Measurements from ENCODE around the gene MRPS22.
A peak's percentile ranks its signal among the peaks of the same experiment; 100 is the strongest.

The MRPS22 gene

GRCh38 chr3:139309061-139309591 is 34.7 kb upstream of the MRPS22 start:
- CTCF ChIA-PET = interaction anchor here (14.4 kb wide), 1 partner anchor 198 kb away, joined by 127 read pairs; no protein-coding TSS in a partner anchor
- no peak for DNase-seq (ENCODE audit: low read depth, low spot score)
- POLR2A ChIA-PET = no interaction called here
- no peak overlapping the region for H3K4me3 ChIP-seq (ENCODE audit: low read depth, low read length)
- no peak for TF ChIP-seq CTCF (IDR thresholded peaks at IDR 0.05; ENCODE audit: insufficient read depth, low read length, missing control alignments)

- CTCF ChIA-PET = interaction anchor here (1.4 to 14.4 kb wide), 3 partner anchors 19 to 715 kb away, joined by 5 to 127 read pairs (median 8); partner anchors contain the start of gene CEP70
- POLR2A ChIA-PET = interaction anchor here (2.0 kb wide), 1 partner anchor 8 kb away, joined by 21 read pairs; no protein-coding TSS in a partner anchor
- no peak for DNase-seq (ENCODE audit: low read depth, low spot score)
- no peak overlapping the region for H3K4me3 ChIP-seq (ENCODE audit: low read depth, low read length)
- TF ChIP-seq CTCF (IDR thresholded peaks at IDR 0.05; ENCODE audit: insufficient read depth, low read length, missing control alignments) = no peak
Measured at GRCh38 chr3:139309880-139310279, 33.9 kb upstream of the MRPS22 start.

GRCh38 chr3:139310474-139310933 is 33.3 kb upstream of the MRPS22 start:
- DNase-seq (ENCODE audit: low read depth, low spot score) = peak; percentile 78
- POLR2A ChIA-PET = interaction anchor here (2.0 kb wide), 1 partner anchor 8 kb away, joined by 21 read pairs; no protein-coding TSS in a partner anchor
- TF ChIP-seq CTCF (IDR thresholded peaks at IDR 0.05; ENCODE audit: insufficient read depth, low read length, missing control alignments) = no peak
- CTCF ChIA-PET = interaction anchor here (0.8 to 14.4 kb wide), 6 partner anchors 8 to 716 kb away, joined by 3 to 127 read pairs (median 6); partner anchors contain the start of gene CEP70
- no peak overlapping the region for H3K4me3 ChIP-seq (ENCODE audit: low read depth, low read length)

- POLR2A ChIA-PET = interaction anchor here (2.0 kb wide), 1 partner anchor 9 kb away, joined by 21 read pairs; no protein-coding TSS in a partner anchor
- no peak for DNase-seq (ENCODE audit: low read depth, low spot score)
- no peak for TF ChIP-seq CTCF (IDR thresholded peaks at IDR 0.05; ENCODE audit: insufficient read depth, low read length, missing control alignments)
- H3K4me3 ChIP-seq (ENCODE audit: low read depth, low read length) = no peak overlapping the region
- CTCF ChIA-PET = interaction anchor here (1.2 to 14.4 kb wide), 5 partner anchors 8 to 200 kb away, joined by 3 to 127 read pairs (median 6); no protein-coding TSS in a partner anchor
Measured at GRCh38 chr3:139311557-139311956, 32.3 kb upstream of the MRPS22 start.

- CTCF ChIA-PET = interaction anchor here (1.2 to 14.4 kb wide), 5 partner anchors 17 to 376 kb away, joined by 3 to 127 read pairs (median 4); no protein-coding TSS in a partner anchor
- no peak for DNase-seq (ENCODE audit: low read depth, low spot score)
- TF ChIP-seq CTCF (IDR thresholded peaks at IDR 0.05; ENCODE audit: insufficient read depth, low read length, missing control alignments) = no peak
- H3K4me3 ChIP-seq (ENCODE audit: low read depth, low read length) = no peak overlapping the region
- POLR2A ChIA-PET = interaction anchor here (1.6 kb wide), 1 partner anchor 10 kb away, joined by 10 read pairs; no protein-coding TSS in a partner anchor
Measured at GRCh38 chr3:139312416-139312815, 31.4 kb upstream of the MRPS22 start.

- no peak for TF ChIP-seq CTCF (IDR thresholded peaks at IDR 0.05; ENCODE audit: insufficient read depth, low read length, missing control alignments)
- POLR2A ChIA-PET = interaction anchor here (1.6 kb wide), 1 partner anchor 11 kb away, joined by 10 read pairs; no protein-coding TSS in a partner anchor
- DNase-seq (ENCODE audit: low read depth, low spot score) = no peak
- no peak overlapping the region for H3K4me3 ChIP-seq (ENCODE audit: low read depth, low read length)
- CTCF ChIA-PET = interaction anchor here (0.9 to 14.4 kb wide), 9 partner anchors 9 to 377 kb away, joined by 3 to 127 read pairs (median 4); no protein-coding TSS in a partner anchor
Measured at GRCh38 chr3:139312959-139313358, 30.9 kb upstream of the MRPS22 start.

All from AG04449 (cell line).